Gastroesophageal sphincter (tissue), 4 donors: ENCODE results near the gene FAM47E. TPM values are rescaled to one million over a fixed set of nuclear protein-coding genes. Genes with fewer than 3 reads are reported as not detected.

Experiments
- ATAC-seq: fragments of 150-250 bp; one replicate; pipeline ENCODE4 v1.9.1; 2016; ENCODE audit warnings: mild to moderate bottlenecking, moderate library complexity
- H3K27ac ChIP-seq, 4 donors: fragments of 200-600 bp; sonication (generic) in 3 of 4; 1 replicate in 3 of 4; 2 replicates in 1 of 4; pipeline ENCODE4 v1.5.1; 2016 to 2019
- H3K27me3 ChIP-seq: fragments of 200-600 bp; sonication (generic); one replicate; pipeline ENCODE4 v1.5.1; 2019
- H3K36me3 ChIP-seq, 2 donors: fragments of 200-600 bp; sonication (generic); one replicate each; pipeline ENCODE4 v1.5.1; 2019; ENCODE audit warnings: control low read depth in 1 of 2
- H3K4me1 ChIP-seq, 3 donors: fragments of 200-600 bp; sonication (generic); 1 replicate in 2 of 3; 2 replicates in 1 of 3; pipeline ENCODE4 v1.5.1; 2016 to 2019; ENCODE audit warnings: control low read depth in 2 of 3
- H3K4me3 ChIP-seq, 2 donors: fragments of 200-600 bp; sonication (generic); one replicate each; pipeline ENCODE4 v1.5.1; 2019; ENCODE audit warnings: mild to moderate bottlenecking in 1 of 2, moderate library complexity in 1 of 2
- H3K9me3 ChIP-seq, 3 donors: fragments of 200-600 bp; sonication (generic); one replicate each; pipeline ENCODE4 v1.5.1; 2017 to 2019; ENCODE audit warnings: control low read depth in 2 of 3
- CTCF ChIP-seq, 4 experiments: fragments of 200-600 bp in 2 of 4; fragments of 450-650 bp in 2 of 4; sonication (generic) in 1 of 4; IDR thresholded peaks; one replicate each; pipeline ENCODE4 v1.5.1; 2017 to 2019; ENCODE audit warnings: antibody characterized with exemption in 4 of 4, mild to moderate bottlenecking in 2 of 4, moderate library complexity in 2 of 4
- EP300 ChIP-seq: sonication (generic); formaldehyde crosslinking; IDR thresholded peaks from one replicate; pipeline ENCODE4 v1.6.1; 2017; ENCODE audit warnings: antibody characterized with exemption, mild to moderate bottlenecking
- POLR2A ChIP-seq, 2 donors: fragments of 450-650 bp; IDR thresholded peaks; one replicate each; pipeline ENCODE4 v1.6.1; 2017; ENCODE audit warnings: antibody characterized with exemption in 2 of 2, mild to moderate bottlenecking in 2 of 2, moderate library complexity in 1 of 2
- POLR2AphosphoS5 ChIP-seq: sonication (generic); formaldehyde crosslinking; IDR thresholded peaks from one replicate; pipeline ENCODE4 v1.6.1; 2017; ENCODE audit warnings: antibody characterized with exemption
- total RNA-seq, 4 donors: library from RNA; depleted of rRNA; stranded (reverse); fragments of >200 nt; gene quantifications; one replicate each; pipeline ENCODE4 v1.1.0, GENCODE V29; 2016

FAM47E gene
- total RNA-seq, 4 donors from 2014 or later: 1.1 to 6.2 (median 4.0) TPM

GRCh38 chr4:76325072-76325471 lies 73.6 kb downstream of the FAM47E start:
- no peak overlapping the region for H3K27ac ChIP-seq
- no peaks in the 10 kb centered on the region for H3K4me1 ChIP-seq
- no peak overlapping the region for H3K4me3 ChIP-seq
- TF ChIP-seq EP300 (no peak), CTCF (IDR thresholded peaks at IDR 0.05) (no peak), POLR2A (IDR thresholded peaks at IDR 0.05) (no peak), POLR2AphosphoS5 (no peak)
- H3K36me3 ChIP-seq: peaks cover 0 to 4% of the 10 kb centered on the region in 2 donors
- no peak for ATAC-seq
- no peaks in the 10 kb centered on the region for H3K27me3 ChIP-seq
- peaks cover 0 to 19% (median 0%) of the 10 kb centered on the region in 3 donors for H3K9me3 ChIP-seq

- H3K36me3 ChIP-seq: peaks cover 0 to 4% of the 10 kb centered on the region in 2 donors
- H3K27me3 ChIP-seq: no peaks in the 10 kb centered on the region
- TF ChIP-seq POLR2AphosphoS5 (no peak), POLR2A (IDR thresholded peaks at IDR 0.05) (no peak), CTCF (IDR thresholded peaks at IDR 0.05) (no peak), EP300 (no peak)
- H3K4me3 ChIP-seq: no peak overlapping the region
- no peak for ATAC-seq
- H3K27ac ChIP-seq: no peak overlapping the region
- H3K4me1 ChIP-seq: no peaks in the 10 kb centered on the region
- peaks cover 0 to 13% (median 0%) of the 10 kb centered on the region in 3 donors for H3K9me3 ChIP-seq
These were observed 75.0 kb downstream of the FAM47E start for GRCh38 chr4:76326515-76326914.

Other genes with a start within 250 kb of the FAM47E start
- under 1 TPM in 2 of 4 donors, not detected in 2; 0.13 to 0.31 TPM for gene CXCL9, start 244.2 kb upstream of the FAM47E start, total RNA-seq
- 1 to 10 TPM in 2 of 4 donors, not detected in 2; 1.7 to 2.1 TPM for gene CXCL10, start 228.2 kb upstream of the FAM47E start, total RNA-seq
- gene CXCL11, start 215.7 kb upstream of the FAM47E start, total RNA-seq: under 1 TPM in 1 of 4 donors, not detected in 3; 0.59 TPM
- gene ART3, start 177.0 kb upstream of the FAM47E start, total RNA-seq: 10 to 100 TPM in 2 of 4 donors, 1 to 10 TPM in 2; 2.3 to 22.6 (median 7.8) TPM
- 10 to 100 TPM; 32.2 to 58.0 (median 40.8) TPM for gene NUP54, start 103.3 kb upstream of the FAM47E start, total RNA-seq
- gene SCARB2, start 37.9 kb upstream of the FAM47E start, total RNA-seq: 100 to 1,000 TPM; 121 to 169 (median 130) TPM
- gene STBD1, start 55.0 kb downstream of the FAM47E start, total RNA-seq: 10 to 100 TPM; 18.1 to 25.4 (median 22.2) TPM
- 1 to 10 TPM; 1.2 to 2.6 (median 1.5) TPM for gene CCDC158, start 169.4 kb downstream of the FAM47E start, total RNA-seq
- 100 to 1,000 TPM in 1 of 4 donors, 10 to 100 TPM in 3; 29.5 to 127 (median 59.9) TPM for gene SHROOM3, start 183.5 kb downstream of the FAM47E start, total RNA-seq